ENCODE results near the gene ATF7IP.
"Not testable (repeated sequence)": the region's sequence is repeated elsewhere in the genome, so short reads cannot be mapped to it uniquely, and the experiment has no call there.

- TF ChIP-seq ZBTB21 (tag by site-specific recombination; IDR thresholded peaks at IDR 0.05); CTCF (tag by site-specific recombination; IDR thresholded peaks at IDR 0.05); ZNF416 (tag by site-specific recombination; IDR thresholded peaks at IDR 0.05); ZNF843 (tag by site-specific recombination; IDR thresholded peaks at IDR 0.05); AEBP2 (tag by site-specific recombination; IDR thresholded peaks at IDR 0.05; ENCODE audit: borderline replicate concordance); ZNF398 (tag by site-specific recombination; IDR thresholded peaks at IDR 0.05); ZNF510 (tag by site-specific recombination; IDR thresholded peaks at IDR 0.05; ENCODE audit: insufficient replicate concordance); REST (tag by site-specific recombination; IDR thresholded peaks at IDR 0.05): not testable (repeated sequence)
Measured at GRCh38 chr12:14352066-14352465, 13.4 kb upstream of the ATF7IP start.
